Measurements from ENCODE around the gene GUCY2D.
"Not testable (repeated sequence)": the region's sequence is repeated elsewhere in the genome, so short reads cannot be mapped to it uniquely, and the experiment has no call there.

The GUCY2D gene

DNA sequence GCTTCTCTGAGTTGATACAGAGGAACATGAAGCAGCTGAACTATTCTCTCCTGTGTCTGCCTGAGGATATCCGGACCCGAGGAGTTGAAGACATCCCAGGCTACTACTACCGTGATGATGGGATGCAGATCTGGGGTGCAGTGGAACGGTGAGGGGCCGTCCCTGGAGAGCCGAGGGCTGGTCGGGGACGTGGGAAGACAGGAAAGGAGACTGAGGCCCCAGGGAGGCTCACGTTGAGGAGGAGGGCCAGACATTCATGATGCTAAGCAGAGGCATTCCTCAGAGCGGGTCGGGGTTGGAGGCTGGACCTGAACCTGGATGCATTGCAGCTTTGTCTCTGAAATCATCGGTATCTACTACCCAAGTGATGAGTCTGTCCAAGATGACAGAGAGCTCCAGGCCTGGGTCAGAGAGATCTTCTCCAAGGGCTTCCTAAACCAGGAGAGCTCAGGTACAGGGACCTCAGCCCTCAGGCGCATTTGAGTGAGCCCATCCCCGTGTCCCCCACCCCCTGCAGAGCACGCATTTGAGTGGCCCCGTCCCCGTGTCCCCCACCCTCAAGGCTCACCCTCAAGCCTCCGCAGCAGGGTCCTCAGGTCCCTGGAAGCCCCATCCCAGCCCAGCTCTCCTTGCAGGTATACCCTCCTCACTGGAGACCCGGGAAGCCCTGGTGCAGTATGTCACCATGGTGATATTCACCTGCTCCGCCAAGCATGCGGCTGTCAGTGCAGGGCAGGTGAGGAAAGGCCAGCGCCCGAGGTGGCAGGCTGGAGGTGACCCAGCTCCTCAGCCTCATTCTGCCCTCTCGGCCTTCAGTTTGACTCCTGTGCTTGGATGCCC is 44.7 kb downstream of the GUCY2D start:
- DNase-seq, result no peak

DNA sequence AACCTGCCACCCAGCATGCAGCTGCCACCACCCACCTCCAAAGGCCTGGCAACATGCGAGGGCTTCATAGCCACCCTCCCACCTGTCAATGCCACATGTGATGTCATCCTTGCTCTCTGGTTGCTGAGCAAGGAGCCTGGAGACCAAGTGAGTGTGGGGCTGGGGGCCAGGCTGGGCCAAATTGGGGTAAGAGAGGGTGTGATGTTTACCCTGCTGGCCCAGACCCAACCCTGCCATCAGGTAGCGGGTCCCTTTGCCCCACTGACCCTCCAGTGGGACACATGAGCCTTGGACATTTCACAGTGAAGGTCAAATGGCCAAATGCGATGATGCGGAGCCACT is 45.3 kb downstream of the GUCY2D start:
- no peak for DNase-seq

DNA sequence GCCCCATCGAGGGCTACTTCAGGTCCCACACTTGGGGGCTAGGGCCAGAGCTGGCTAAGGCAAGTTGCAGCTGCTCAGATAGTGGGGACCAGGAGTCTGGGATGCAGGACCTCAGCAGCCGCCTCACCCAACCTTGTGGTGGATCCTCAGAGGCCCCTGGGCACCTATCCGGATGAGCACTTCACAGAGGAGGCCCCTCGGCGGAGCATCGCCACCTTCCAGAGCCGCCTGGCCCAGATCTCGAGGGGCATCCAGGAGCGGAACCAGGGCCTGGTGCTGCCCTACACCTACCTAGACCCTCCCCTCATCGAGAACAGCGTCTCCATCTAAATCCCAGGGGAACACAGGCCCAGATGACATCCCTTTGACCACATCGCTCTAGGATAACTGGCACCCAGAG is 45.8 kb downstream of the GUCY2D start:
- DNase-seq, result no peak

DNA sequence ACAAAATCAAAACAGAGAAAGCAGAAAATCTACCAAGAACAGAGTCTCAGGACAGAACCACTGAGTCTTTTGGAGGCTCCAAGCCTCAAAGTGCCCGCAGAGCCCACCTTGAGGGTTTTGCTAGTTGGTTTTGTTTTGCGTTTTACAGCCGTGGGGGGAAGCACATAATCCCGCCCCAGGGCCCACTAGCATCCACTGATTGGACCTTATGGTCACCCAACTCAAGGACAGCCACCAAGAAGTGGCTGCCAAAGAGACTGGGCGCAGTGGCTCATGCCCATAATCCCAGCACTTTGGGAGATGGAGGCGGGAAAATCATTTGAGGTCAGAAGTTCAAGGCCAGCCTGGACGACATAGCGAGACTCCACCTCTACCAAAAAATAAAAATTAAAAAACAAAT is 46.3 kb downstream of the GUCY2D start:
- DNase-seq, result no peak

DNA sequence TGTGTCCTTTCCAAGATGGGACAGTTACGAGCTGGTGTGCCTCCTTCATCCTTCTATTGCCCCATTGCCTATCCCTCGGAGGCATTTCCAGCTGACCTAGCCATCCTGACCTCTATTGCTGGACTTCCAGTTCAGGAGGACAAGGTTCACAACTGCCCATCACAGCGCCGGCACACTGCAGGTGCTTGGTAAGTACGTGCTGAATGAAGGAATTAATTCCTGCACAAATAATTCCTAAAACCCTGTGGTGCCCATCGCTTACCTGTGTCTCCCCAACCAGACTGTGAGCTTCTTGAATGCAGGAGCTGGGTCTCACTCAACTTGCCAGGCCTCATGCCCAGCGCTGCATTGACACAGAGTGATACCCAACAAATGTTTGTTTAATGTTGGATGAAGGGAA is 49.4 kb downstream of the GUCY2D start:
- DNase-seq, result no peak

DNA sequence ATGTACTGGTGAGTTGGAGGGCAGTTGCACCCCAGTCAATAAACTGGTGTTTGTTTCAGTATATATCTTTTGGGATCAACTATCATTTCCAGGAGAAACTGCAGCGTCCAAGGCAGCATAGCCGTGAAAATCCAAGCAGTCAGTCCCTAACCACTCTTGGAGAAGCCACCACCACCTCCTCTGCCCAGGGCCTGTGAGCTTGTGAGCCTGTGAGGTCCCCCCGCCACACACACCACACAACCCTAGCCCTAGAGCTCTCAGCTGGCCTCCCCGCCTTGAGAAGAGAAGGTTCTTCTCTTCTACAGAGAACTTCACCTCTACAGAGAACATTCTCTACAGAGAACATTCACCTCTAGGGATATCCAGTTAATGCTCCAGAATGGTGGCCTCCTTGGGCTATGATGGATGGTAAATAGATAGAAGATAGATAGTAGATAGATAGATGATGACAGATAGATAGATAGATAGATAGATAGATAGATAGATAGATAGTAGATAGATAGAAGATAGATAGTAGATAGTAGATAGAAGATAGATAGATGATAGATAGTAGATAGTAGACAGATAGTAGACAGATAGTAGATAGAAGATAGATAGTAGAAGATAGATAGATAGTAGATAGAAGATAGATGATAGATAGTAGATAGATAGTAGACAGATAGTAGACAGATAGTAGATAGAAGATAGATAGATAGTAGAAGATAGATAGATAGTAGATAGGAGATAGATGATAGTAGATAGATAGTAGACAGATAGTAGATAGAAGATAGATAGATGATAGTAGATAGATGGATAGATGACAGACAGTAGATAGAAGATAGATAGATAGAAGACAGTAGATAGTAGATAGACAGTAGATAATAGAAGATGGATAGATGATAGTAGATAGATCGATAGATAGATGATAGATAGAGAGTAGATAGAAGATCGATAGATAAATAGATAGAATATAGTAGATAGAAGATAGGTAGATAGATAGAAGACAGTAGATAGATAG is 50.1 kb downstream of the GUCY2D start:
- DNase-seq, result no peak

DNA sequence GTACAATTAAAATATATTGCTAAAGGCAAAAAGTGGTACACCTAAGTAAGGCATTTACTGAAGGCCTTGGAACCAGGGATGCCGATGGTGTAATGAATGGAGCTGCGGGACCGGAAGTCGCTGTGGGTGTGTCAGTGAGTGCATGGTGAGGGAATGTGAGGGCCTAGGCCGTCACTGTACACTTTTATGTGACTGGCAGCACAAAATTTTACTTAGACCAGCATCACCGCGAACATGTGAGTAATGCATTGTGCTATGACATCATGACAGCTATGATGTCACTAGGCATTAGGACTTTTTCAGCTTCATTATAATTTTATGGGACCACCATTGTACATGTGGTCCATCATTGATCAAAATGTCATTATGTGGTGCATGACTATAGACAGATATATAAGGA is 51.2 kb downstream of the GUCY2D start:
- DNase-seq, result no peak

DNA sequence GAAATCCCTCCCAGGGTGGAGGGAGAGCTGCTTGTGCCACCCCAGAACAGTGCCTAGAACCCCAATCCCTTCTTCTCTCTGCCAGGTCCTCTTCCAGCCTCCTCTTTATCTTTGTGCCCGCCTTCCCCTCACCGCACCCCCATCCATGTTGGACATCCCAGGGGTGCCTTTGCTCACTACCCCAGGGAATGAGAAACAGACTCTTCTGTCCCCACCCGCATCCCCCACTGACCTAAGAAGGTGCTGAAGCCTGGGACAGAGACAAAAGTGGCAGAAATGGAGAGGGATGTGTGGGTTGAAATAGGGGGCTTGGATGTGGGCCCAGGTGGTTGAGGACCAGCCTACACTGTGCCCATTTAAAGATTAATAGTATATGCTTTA is 53.4 kb downstream of the GUCY2D start:
- no peak for DNase-seq

DNA sequence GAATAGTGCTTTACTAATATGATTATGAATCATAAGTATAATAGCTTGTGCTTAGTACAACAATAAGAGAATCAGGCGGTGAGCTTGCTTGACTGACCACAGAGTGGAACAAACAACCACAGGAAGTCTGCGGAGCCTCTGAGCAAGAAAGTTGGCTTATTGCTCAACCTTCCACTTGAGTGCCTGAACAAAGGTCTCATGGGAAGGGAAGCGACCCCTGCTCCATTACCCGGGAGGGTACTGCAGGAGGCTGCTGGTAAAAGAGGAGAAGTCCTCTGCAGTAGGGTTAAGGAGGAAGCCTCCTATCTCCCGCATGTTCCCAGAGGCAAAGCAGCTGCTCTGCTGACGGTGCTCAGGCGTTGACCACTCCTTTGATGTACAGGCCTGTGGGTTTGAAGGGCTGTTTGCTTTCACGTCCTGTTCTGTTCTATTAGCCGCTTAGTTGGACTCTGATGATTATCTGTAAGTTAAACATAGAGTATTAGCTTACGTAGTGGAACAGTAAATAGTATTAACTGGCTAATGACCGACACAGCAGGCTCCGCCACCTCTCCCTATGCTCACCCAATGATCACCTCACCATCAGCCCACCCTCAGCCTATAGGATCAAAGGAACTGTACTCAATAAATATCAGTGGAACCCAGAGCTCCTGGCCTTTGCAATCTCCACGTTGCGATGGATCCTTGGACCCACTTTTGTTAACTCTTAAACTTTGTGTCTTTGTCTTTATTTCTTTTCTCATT is 54.0 kb downstream of the GUCY2D start:
- no peak for DNase-seq

DNA sequence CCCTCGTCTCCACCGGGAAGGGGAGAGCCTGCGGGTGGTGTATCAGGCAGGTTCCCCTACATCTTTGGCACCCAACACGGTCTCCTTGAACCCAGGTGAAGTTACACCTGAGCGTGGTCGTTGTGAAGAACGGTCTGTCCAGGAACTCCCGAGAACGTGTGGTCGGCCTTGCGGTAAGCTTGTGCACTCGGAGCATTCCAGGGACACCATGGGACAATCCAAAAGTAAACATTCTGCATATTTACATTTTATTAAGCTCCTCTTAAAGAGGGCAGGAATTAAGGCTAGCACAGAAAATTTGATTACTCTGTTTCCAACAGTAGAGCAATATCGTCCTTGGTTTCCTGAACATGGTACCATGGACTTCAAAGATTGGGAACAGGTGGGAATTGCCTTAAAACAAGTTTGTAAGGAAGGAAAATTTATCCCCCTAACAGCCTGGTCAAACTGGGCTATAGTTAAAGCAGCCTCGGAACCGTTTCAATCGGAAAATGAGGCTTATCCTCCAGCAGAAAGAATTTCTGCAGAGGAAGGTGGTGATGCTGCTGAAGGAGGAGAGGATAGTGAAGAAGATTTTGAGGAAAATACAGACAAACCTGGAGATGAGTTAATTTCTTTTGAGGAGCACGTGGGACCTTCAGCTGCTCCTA is 54.7 kb downstream of the GUCY2D start:
- DNase-seq, result no peak

DNA sequence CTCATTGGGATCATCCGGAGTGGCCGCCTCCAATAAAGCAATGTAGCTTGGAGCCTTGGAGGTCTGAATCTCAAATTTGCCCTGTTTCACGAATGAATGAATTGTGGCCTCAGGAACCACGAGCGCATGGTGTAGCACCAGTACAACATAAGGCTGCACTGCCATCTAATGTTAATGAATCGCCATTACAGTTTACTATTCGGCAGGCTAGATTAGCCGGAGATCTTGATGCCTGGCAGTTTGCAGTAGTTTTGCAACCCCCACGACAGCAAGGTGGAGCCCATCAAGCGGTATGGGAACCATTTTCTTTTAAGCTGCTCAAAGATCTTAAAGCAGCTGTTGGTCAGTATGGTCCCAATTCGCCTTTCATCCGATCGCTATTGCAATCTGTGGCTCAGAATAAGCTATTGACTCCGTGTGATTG is 55.3 kb downstream of the GUCY2D start:
- DNase-seq, result peak; percentile 68 to 84

DNA sequence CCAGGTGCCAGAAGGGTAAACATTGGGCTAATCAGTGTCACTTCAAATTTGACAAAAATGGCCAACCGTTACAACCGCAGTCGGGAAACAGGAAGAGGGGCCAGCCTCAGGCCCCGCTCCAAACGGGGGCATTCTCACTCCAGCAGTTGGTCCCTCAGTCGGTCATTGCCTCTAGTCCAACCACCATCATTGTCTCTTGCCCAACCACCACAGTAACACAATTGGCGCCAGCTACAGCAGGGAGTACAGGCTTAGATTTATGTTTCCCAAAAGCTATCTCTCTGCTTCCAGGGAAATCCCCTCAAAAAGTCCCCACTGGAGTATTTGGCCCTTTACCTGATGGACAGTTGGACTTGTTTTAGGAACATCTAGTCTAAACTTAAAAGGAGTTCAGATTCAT is 56.7 kb downstream of the GUCY2D start:
- no peak for DNase-seq

DNA sequence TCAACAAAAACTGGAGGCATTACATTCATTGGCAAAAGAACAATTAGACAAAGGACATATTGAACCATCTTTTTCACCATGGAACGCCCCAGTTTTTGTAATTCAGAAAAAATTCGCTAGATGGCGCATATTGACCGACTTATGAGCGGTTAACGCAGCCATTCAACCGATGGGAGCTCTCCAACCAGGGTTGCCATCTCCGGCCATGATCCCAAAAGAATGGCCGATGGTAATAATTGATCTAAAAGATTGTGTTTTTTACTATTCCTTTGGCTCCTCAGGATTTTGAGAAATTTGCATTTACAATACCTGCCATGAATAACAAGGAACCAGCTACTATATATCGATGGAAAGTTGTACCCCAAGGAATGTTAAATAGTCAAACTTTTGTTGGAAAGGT is 57.9 kb downstream of the GUCY2D start:
- peak; percentile 35 to 59 for DNase-seq

DNA sequence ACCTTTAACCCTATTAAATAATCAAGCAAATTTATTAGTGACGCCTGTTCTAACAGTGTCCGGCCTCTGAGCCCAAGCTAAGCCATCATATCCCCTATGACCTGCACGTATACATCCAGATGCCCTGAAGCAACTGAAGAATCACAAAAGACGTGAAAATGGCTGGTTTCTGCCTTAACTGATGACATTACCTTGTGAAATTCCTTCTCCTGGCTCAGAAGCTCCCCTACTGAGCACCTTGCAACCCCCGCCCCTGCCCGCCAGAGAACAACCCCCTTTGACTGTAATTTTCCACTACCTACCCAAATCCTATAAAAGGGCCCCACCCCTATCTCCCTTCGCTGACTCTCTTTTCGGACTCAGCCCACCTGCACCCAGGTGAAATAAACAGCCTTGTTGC is 59.4 kb downstream of the GUCY2D start:
- not testable (repeated sequence) for DNase-seq

DNA sequence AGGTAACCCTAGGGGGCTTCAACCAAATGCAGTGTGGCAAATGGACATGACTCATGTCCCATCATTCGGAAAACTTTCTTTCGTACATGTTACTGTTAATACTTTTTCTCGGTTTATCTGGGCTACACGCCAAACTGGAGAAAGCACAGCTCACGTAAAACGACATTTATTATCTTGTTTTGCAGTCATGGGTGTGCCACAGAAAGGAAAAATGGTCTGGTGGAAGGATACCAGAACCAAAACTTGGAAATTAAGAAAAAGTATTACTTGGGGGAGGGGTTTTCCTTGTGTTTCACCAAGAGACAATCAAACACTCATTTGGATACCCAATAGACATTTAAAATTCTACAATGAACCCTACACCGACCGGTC is 60.0 kb downstream of the GUCY2D start:
- DNase-seq, result no peak

DNA sequence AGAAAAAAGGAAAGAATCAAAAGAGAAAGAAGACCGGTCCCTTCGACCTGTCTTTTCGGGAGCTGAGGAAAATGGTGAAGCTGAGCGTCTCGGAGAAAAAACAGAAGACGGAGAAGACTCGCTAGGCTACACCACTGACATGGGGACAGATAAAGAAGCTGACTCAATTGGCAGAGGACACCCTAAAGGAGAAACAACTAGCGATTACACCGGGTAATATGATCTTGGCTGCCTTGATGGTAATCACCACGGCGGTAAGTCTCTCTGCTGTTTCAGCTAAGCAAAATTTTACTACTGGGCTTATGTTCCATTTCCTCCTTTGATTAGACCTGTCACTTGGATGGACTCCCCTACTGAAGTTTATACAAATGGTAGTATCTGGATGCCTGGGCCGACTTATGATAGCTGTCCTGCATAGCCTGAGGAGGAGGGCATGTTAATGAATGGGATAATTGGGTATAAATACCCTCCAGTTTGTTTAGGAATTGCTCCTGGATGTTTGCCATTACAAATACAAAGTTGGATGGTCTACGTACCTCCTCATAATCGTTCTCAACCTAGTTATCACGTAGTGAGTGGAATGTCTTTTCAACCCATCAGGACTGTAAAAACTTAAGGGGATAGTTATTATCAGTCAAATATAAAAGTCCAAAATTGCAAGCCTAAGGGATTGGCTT is 60.5 kb downstream of the GUCY2D start:
- DNase-seq, result no peak

DNA sequence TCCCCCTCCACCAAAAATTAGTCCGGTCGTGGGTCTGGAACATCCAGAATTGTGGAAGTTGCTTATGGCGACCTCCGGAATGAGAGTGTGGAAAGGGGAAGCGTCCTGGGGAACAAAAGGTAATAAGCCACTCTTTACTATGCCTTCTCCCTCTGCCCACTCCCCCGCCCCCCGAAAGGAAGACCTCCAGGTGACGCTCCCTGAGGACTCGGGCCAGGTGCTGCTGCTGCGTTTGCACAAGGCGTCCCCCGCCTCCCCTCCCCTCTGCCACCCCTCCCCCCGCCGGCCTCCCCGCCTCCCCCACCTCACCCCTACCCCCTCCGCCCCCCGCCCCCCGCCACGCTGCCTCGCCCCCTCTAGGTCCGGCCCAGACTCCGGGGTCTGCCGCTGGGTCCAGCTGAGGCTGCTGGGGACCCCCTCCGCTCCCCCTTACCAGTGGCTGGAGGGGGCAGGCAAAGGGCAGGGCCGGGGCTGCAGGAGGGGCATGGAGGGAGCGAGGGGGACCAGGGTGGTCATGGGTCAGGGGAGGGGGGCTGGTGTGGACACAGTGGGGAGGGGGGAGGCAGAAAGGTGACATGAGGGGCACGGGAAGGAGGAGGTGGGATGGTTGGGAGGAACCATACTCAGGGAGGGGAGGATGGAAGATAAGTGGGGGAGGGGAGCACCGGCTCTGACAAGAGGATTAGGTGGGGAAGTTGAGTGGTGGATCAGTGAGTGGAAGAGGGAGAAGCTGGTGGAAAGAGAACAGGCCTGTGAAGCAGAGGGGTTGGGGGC is 61.5 kb downstream of the GUCY2D start:
- DNase-seq, result no peak

DNA sequence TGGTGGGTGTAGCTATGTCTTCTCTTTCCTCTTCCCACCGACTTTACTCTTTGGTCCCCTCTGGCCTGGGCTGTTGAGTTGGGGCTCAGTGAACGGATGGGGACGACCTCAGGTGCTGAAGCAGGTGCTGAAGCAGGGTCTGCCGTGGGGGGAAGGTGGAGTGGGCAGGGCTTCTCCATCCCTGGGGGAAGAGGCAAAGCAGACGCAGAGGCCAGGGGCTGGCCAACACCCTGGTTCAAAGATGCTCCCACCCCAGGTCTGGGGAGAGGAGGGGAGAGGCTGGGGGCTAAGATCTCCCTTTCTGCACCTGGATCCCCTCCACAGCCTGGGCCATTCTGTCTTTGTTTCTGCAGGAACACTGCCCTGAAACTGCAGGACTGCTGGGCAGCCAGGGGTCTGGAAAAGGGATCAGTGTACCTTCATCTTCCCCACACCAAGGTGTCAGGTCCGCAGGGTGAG is 62.2 kb downstream of the GUCY2D start:
- no peak for DNase-seq

DNA sequence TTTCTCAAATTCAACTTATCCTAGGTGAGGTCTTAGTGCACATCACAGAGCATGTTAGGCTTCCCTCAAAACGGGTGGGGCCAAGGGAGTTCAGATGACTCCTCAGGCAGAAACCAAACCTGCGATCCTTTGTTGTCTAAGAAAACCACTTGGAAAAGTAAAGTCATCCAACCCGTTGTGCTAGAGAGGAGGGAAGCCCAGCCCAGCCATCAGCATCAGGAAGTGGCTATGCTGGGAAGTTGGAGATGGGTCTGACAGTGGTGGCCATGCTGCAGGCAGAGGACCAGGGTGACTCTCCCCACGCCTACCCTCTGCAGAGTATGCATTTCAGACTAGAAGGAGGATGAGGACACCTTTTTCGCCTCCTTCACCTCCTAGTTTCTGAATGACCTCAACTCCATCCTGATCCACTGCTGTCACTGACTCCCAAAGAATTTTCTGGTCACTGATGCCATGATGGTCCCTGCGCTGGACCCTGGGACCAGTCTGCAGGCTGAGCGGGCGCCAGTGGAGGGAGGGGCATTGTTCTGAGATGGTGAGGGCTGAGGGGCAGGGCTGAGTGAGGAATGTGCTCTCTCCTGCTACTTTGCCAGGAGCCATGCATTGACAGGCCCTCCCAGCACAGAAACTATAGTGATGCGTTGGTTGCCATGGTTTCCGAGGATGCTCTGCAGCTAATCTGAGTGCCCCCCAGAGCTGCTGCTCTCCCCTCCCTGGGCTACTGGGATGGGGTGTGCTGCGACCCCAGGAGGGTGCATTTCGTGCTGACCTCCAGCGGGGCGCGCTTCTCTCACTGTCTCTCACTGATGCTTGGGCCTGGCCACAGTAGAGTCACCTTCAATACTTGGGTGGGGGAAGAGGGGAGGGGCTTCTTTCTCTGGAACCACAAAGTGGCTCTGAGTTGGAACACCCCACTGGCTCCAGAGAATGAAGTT is 64.7 kb downstream of the GUCY2D start:
- no peak for DNase-seq

DNA sequence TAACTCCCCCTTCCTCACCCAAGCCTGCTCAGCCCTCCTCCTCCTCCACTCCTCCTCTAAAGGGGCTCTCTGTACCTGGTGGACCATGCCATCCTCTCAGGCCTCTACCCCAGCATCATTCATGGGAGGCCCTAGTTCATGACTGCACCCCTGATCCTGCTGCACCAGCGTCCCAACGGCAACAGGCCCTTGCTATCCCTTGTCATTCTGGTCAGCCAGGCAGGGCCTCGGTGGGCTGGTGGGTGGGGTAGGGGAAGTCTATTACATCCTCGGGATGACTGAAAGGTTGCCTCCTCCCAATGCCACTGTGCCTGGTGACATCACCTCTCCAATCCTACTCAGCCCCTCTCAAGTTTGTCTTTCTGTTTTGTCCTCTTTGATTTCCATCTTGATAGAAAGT is 65.4 kb downstream of the GUCY2D start:
- no peak for DNase-seq

Data from SW 1271 (cell line).